ENCODE data around the gene LIX1L.

DNA sequence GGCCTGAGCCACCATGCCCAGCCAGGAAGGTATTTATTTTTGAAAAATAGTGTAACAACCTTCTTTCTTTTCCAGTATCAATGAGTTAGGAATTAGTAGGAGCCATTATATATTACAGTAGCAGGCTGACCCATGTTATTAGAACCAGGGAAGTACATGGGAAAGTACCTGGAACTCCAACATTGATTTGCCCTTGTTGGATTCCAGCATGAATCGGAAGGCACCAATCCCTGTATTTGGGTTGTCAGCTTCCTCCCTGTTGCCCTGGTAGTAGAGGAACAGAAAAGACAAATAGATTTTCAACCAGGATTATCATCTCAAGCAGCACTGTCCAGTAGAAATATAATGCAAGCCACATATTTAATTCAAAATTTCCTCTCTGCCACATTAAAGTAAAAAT is 20.4 kb downstream of the LIX1L start:
- TF ChIP-seq EZH2 (IDR thresholded peaks at IDR 0.05; ENCODE audit: borderline replicate concordance) (no peak), EZH2phosphoT487 (IDR thresholded peaks at IDR 0.05; ENCODE audit: low read depth, severe bottlenecking, unreplicated experiment) (no peak)
- TF ChIP-seq, protein P1, sequence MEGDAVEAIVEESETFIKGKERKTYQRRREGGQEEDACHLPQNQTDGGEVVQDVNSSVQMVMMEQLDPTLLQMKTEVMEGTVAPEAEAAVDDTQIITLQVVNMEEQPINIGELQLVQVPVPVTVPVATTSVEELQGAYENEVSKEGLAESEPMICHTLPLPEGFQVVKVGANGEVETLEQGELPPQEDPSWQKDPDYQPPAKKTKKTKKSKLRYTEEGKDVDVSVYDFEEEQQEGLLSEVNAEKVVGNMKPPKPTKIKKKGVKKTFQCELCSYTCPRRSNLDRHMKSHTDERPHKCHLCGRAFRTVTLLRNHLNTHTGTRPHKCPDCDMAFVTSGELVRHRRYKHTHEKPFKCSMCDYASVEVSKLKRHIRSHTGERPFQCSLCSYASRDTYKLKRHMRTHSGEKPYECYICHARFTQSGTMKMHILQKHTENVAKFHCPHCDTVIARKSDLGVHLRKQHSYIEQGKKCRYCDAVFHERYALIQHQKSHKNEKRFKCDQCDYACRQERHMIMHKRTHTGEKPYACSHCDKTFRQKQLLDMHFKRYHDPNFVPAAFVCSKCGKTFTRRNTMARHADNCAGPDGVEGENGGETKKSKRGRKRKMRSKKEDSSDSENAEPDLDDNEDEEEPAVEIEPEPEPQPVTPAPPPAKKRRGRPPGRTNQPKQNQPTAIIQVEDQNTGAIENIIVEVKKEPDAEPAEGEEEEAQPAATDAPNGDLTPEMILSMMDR (IDR thresholded peaks at IDR 0.05; ENCODE audit: poor library complexity): no peak
